GM19043 (cell line): ENCODE measurements around the gene GOLIM4.
"Not testable (repeated sequence)": the region's sequence is repeated elsewhere in the genome, so short reads cannot be mapped to it uniquely, and the experiment has no call there.

Source experiments
- ATAC-seq: cut with Tn5 transposase; IDR thresholded peaks from one replicate; pipeline ENCODE4 v1.9.1; 2021; ENCODE audit warnings: low read depth; ENCODE audit not compliant: unreplicated experiment

GOLIM4 gene

GRCh38 chr3:168051531-168052471, 43.9 kb downstream of the GOLIM4 start:
- ATAC-seq, result no peak

DNA sequence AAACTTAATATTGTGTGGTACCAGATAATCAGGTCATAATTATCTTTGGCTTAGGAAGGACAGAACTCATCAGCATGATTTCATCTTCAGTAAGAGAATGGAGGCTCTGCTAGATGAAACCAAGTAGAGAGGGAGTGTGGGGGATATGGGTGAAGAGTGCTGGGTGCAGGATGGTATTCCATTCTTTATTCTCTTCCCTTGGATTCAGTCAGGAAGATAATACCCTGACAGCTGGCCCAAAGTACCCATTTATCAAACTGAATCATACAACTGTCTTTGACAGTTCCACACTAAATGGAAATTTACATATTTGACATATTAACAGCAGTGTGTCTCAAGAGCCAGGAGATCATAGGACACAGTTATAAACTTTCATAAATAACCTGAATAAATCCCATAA, 44.7 kb downstream of the GOLIM4 start:
- ATAC-seq, result no peak

GRCh38 chr3:168049367-168049974, 46.3 kb downstream of the GOLIM4 start:
- ATAC-seq, result no peak

- no peak for ATAC-seq
These were observed 47.1 kb downstream of the GOLIM4 start for GRCh38 chr3:168048414-168049330.

- ATAC-seq, result no peak
These were observed 47.8 kb downstream of the GOLIM4 start for GRCh38 chr3:168047936-168048335.

GRCh38 chr3:168047190-168047795, 48.4 kb downstream of the GOLIM4 start:
- peak; percentile 70 for ATAC-seq

DNA sequence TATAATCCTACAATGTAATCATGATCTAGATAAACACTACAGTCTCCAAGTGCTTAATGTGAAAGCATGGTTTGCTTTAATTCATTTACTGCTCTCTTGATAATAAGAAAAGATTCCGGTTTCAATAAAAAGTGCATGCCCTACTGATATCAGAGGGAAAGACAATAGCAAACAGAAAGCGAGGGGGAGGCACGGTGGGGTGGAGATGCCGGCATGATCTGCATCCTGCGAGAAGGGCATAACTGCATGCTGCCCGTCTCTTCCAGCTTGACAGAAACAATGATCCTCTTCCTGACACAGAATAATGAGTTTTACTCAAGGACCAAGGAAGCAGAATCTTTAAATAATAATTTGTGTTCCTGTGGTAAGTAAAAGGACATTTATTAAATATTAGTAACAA, 51.7 kb downstream of the GOLIM4 start:
- no peak for ATAC-seq

DNA sequence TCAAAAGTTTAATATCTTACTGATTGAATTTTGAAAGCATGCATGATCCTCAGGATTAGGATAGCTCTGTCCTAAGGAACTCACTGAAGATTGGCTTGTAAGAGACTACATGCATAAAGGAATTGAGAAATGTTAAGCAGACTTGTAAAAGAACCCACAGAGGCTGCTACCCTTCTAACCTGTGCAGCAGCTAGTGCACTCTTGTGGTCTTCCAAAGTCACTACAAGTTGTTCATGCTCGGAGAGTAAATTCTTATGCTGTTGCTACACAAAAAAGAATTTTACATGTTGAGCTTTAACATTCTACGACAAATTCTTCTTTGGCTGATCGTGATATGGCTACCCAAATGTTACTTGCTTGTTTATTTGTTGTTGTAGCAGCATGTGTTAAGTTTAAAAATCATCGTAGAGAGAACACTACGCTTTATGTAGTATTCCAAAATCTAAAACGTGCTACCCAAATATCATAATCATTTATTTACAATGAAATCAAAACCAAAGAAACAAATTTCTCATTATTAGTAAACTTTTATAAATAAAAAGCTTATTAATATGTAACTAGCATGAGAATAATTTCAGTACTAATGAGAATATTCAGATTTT, 55.0 kb downstream of the GOLIM4 start:
- no peak for ATAC-seq

DNA sequence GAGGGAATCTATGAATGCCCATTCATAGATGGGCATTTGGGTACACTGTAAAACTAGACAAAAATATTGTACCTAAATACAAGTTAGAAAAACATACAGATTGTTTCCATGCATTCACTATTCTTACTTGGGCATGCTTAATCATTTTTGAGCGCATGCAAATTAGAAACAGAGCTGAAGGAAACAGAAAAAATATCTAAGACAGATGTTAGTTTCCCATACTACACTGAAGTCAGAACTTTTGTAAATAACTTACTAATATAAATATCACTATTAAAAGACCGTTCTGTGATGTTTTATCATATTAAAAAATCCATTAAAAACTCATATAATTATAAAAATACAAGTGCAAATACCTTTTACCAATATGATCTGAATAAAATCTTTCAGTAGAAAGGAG, 58.7 kb downstream of the GOLIM4 start:
- ATAC-seq, result no peak

GRCh38 chr3:168036619-168037018, 59.1 kb downstream of the GOLIM4 start:
- no peak for ATAC-seq

GRCh38 chr3:168034152-168034928, 61.4 kb downstream of the GOLIM4 start:
- no peak for ATAC-seq

DNA sequence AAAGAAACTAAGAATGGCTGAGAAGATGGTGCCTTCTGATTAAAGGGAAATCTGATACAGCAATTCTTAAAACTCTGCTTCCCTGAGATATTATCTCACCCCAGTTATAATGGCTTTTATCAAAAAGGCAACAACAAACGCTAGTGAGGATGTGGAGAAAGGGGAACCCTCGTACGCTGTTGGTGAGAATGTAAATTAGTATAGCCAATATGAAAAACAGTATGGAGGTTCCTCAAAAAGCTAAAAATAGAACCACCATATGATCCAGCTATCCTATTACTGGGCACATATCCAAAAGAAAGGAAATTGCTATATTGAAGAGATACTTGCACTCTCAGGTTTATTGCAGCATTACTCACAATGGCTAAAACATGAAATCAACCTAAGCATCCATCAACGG, 65.1 kb downstream of the GOLIM4 start:
- no peak for ATAC-seq

GRCh38 chr3:168029705-168030104, 66.0 kb downstream of the GOLIM4 start:
- no peak for ATAC-seq

DNA sequence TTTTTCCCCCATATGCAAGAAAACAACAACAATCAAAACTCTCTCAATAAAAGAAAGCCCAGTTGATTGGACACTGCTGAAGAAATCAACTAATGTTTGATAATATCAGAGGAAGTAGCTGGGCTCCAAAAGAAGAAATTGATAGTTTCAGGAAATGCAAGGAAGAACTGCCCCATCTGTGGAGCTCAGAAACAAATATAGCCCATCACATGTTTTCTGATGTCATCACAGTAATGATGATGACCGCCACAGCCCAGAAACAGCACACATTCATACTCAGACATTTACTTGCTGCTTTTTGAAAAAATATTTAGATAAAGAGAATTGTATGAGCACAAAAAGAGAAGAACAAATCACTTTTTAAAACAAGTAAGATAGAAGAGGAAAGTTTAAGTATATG, 67.6 kb downstream of the GOLIM4 start:
- no peak for ATAC-seq

DNA sequence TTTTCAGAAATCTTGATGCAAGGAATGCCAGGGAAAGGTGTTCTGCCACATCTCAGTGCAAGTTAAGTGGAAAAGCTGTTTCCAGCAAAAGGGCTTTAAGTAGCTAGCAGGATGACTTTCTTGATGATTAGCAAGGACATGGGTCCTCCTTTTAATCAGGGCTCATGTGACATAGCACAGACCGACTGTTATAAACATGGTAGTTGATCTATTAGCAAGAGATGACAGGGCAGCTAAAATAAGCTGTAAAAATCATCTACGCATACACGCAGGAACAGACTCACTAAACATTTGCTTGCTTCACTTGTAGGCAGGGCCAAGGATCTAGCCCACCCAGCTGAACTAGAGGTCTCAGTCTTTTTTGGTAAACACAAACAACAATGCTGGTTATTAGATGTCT, 69.0 kb downstream of the GOLIM4 start:
- ATAC-seq, result no peak

- ATAC-seq, result no peak
These were observed 70.6 kb downstream of the GOLIM4 start for GRCh38 chr3:168025076-168025475.

DNA sequence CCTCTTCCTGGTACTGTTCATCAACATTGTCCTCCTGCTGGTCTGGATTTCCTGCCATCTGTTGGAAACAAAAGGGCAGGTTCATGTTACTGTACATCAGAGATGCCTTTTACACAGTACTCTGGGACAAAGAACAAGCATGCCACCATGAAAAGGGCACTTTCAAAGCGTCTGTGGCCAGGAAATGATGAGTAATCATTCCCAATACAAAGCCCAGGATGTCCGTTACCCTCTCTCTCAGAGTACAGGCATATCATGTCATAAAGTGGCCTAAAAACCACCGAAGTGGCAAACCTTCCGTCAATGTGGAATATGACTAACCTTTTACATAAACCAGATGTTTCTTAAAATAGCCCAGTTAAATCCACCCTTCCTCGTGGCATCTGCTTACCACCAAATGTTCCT, 71.2 kb downstream of the GOLIM4 start:
- peak; percentile 45 for ATAC-seq

DNA sequence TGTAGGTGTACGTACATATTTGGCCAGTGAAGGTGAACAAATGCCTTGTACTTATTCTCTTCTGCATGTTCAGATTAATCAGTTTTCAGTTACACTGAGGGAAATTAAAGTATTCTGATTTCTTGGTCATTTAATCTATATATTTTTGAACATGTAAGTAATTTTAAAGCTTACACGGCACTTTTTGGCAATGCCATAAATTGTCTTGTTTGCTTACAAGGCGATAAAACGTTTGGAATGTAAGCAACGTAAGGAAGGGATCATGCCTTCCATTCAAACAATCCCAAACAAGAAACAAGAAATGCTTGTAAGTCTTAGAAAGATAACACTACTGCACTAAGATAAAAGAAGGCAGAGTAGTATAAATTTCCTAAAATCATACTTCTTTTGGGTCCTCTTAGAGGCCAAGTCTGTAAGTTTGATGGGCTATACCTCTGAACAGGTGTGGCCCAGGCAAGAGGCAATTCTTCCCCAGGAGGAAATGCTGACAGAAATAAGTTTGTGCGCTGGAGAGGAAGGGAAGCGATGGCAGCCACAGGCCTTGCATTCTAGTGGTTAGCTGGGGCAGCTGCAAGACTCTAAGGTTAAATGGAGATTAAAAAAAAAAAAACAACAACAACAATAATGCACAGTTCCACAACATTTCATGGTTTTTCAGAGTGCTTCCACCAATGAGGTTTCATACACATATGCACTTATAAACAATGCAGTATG, 73.8 kb downstream of the GOLIM4 start:
- no peak for ATAC-seq

DNA sequence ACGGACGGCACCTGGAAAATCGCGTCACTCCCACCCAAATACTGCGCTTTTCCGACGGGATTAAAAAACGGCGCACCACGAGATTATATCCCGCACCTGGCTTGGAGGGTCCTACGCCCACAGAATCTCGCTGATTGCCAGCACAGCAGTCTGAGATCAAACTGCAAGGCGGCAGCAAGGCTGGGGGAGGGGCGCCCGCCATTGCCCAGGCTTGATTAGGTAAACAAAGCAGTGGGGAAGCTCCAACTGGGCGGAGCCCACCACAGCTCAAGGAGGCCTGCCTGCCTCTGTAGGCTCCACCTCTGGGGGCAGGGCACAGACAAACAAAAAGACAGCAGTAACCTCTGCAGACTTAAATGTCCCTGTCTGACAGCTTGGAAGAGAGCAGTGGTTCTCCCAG, 84.4 kb downstream of the GOLIM4 start:
- ATAC-seq, result not testable (repeated sequence)
